HG03060 (cell line): ENCODE data around the gene FGF7.
"Not testable (repeated sequence)": the region's sequence is repeated elsewhere in the genome, so short reads cannot be mapped to it uniquely, and the experiment has no call there.

Source experiments
- ATAC-seq: cut with Tn5 transposase; IDR thresholded peaks from one replicate; pipeline ENCODE4 v1.9.1; 2021; ENCODE audit warnings: low read depth, moderate number of reproducible peaks; ENCODE audit not compliant: unreplicated experiment

FGF7 gene

GRCh38 chr15:49423021-49423420, at the start of gene FGF7:
Gene FGF7 (plus strand): TSS chr15:49423242. CDS start chr15:49424298, 1,056 bp downstream.
- ATAC-seq = no peak

DNA sequence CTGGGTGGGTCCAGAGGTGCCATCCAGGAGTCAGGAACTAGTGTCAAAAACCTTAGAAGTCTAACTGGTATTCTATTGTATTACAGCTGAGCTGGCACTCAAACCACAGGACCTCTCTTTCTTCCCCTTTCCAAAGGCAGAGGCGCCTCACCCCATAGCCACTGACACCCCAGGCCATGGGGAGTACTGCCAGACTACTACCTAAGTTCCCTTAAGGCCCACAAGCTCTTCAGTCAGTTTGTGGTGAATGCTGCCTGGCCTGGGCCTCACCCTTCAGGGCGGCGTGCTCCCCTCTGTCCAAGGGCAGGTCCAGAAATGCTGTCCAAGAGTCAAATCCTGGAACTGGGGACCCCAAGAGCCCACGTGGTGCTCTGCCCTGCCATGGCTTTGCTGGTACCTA, 43.0 kb upstream of the FGF7 start:
- no peak for ATAC-seq

GRCh38 chr15:49380912-49381311, 42.1 kb upstream of the FGF7 start:
- ATAC-seq = no peak

DNA sequence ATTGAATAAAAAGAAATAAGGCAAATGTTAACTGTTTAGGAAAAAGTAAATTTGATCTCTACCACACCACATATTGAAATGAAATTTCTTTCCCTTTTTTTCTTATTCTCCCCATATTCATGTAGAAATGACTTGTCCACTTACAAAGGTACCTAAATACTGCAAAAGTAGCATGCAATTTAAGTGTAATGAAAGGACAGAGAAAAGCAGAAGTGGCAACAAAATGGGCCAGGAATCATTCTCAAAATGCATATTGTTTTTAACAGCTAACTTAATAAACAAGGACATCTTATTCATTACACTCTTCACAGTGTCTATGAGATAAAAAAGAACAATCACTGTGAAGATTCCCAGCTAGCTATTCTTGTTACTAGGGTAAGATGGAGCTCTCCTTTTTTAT, 40.6 kb upstream of the FGF7 start:
- ATAC-seq = no peak

- ATAC-seq = no peak
Measured at GRCh38 chr15:49383266-49383665, 39.8 kb upstream of the FGF7 start.

DNA sequence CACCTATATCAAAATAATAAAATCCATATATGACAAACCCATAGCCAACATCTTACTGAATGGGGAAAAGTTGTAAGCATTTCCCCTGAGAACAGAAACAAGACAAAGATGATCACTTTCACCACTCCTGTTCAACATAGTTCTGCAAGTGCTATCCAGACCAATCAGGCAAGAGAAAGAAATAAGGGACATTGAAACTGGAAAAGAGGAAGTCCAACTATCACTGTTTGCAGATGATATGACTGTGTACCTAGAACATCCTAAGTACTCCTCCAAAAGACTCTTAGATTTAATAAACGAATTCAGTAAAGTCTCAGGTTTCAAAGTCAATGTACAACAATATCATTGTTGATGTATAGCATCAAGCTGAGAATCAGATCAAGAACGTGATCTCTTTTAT, 35.6 kb upstream of the FGF7 start:
- ATAC-seq = no peak

GRCh38 chr15:49402515-49403296, 20.3 kb upstream of the FGF7 start:
- ATAC-seq = not testable (repeated sequence)

- no peak for ATAC-seq
Measured at GRCh38 chr15:49406352-49407118, 16.5 kb upstream of the FGF7 start.

GRCh38 chr15:49410641-49411040, 12.4 kb upstream of the FGF7 start:
- no peak for ATAC-seq

DNA sequence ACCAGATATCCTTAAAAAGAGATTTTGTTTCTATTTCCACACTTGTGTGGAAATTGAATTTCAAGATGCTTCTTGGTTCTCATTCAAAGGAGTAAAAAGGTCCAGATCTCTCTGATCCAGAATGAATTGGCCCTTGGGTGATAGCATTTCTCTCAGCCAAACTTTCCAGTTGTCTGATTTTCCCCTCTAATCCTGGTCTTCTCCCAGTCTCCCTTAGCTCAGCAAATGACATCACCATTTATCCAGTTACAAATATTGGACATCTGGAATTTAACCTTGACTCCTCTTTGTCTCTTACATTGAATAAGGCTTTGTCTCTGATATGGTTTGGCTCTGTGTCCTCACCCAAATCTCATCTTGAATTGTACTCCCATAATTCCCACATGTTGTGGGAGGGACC, 10.2 kb upstream of the FGF7 start:
- ATAC-seq = no peak

DNA sequence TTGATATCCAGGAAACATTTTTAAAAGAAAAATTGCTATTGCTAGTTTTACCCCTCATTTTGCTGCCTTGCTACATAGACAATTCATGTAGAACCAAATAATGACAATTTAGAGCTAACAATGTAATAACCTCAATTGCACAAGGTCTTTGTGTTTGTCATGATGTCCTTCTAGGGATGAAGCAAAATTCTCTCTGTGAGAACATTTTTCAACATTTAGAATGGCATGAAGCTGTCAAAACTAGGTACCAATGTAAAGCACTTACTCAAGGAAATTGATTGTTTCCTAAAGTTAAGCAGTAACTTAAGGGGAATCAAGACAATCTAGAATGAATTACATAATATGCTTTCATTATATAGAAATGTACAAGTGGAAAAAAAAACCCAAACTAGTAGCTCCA, 7.9 kb upstream of the FGF7 start:
- ATAC-seq = no peak

DNA sequence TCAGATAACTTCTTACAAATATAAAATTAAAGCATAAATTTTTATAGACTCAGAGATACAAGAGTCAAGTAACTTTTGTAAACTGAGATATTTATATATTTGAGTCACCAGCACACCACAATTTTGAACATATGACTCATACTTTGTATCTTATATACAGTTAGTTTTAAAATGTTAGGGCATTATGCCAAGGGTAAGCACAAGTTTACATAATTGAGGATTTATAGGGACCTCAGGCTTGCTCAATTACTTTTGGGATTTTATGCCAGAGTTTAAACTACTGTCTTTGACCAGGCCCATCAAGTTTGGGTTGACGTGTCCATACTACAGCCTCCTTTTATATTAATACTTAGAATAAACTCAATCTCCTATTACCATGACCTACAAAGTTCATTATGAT, 7.4 kb upstream of the FGF7 start:
- no peak for ATAC-seq

DNA sequence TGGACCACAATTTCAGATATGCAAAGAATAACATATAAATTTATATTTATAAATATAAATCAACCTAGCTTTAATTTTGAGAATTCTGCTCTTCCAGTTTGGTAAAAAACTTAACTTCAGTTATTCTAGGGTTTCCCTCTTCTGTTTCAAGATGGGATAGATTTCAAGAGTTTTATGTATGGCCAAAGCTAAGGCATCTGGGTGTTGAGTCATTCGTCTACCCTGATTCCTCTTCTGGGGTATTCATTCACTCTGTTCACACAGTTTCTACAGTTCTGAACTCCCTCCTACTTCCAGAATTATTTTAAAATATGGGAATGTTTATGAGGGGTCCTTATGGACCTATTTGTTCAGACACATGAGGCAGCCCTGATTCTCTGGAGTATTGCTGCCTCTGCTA, 4.2 kb upstream of the FGF7 start:
- ATAC-seq = no peak

DNA sequence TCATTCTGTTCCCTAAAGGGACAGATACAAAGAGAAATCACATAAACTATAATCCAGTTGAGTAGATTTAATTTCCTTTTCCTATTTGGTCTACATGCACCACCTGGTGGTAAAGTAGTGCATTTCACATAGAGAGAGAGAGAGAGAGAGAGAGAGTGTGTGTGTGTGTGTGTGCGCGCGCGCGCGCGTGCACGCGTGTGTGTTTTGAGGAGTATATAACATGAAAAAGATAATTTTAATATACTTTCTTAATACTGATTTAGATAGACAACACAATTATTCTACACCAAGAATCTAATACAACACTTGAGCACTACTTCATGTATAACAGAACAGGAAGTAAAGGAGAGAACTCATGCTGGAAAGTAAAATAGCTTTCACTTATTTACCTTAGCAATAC, 1.1 kb upstream of the FGF7 start:
- peak; percentile 52 for ATAC-seq

GRCh38 chr15:49423901-49424550, 984 bp downstream of the FGF7 start:
- no peak for ATAC-seq

DNA sequence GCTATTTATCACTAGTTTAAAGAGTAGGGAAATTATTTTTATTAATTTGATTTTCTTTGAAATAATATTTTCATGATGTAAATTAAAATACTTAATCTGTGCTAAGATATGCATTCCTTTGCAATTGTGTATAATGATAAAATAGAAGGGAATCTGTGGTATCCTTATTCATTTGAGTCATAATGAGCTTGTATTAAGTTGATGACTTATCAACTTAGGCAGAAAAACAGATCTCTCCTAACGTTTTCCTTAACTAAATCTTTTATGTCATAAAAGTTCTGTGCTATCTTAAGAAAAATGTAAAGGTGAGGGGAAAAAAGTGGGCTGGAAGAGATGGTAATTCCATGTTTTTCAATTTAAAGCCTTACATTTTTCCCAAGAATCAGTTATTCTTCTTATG, 1.9 kb downstream of the FGF7 start:
- ATAC-seq = no peak

GRCh38 chr15:49427372-49427771, 4.3 kb downstream of the FGF7 start:
- ATAC-seq = no peak

DNA sequence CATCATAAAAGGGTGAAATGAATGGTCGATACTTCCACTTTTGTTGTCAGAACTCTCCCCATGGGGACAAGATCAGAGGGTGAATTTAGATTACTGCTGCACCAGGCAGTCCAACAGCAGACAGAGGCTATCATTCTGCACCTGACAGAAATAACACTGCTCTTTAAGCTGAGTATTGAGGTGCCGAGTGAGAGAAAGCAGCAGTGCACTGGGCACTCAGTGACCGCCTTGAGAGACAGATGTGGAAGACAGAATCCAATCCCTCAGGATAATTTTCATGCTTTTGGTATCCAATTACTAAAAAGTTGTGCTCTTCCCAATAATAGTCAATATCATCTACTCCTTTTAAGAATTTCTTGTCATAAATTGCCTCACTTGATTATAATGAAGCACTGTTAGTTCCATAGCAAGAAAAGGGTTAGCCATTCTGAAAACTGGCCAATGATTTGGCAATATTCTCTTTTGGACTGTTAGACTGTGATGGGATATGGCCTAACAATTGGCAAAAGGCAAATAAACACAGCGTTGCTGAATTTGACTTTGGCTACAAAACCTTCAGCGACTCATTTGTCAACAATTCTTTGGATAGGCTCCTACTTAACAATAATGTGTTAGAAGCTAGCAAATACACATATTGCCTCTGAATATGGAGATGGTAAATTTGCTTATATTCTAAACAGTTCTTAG, 5.5 kb downstream of the FGF7 start:
- ATAC-seq = no peak

GRCh38 chr15:49430046-49430445, 7.0 kb downstream of the FGF7 start:
- ATAC-seq = no peak

DNA sequence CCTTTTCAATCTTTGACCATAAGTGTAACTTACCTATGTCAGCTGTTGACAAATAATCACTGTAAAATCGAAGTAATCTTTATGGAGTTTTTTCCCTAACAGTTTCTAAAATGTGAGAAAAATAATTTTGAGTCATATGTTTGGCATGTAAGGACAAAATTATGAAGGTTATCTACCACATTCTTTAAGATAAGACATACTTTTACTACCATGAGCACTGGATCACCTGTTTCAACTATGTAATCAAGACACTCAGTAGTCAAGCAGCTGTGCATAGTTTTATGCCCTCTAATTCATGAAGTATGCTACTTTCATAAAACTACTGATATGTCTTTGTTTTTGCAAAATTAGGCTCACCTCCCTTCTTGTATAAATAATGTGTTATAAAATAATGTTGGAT, 12.1 kb downstream of the FGF7 start:
- no peak for ATAC-seq

GRCh38 chr15:49436751-49437150, 13.7 kb downstream of the FGF7 start:
- no peak for ATAC-seq
